Kasumi-1 (cell line): Measurements from ENCODE around the gene MLPH.

Source experiments
- DNase-seq, 2 experiments: peaks; one replicate each; lab custom pipeline; 2025; lab: John Stamatoyannopoulos, UW

Gene MLPH

GRCh38 chr2:237500681-237501424, 13.8 kb downstream of the MLPH start:
- peak; percentile 4 to 27 for DNase-seq

GRCh38 chr2:237501892-237502513, 15.0 kb downstream of the MLPH start:
- no peak for DNase-seq

- no peak for DNase-seq
Observed at GRCh38 chr2:237503201-237503600, 16.1 kb downstream of the MLPH start.

- DNase-seq, result no peak
Observed at GRCh38 chr2:237505188-237505939, 18.3 kb downstream of the MLPH start.

GRCh38 chr2:237507512-237507911, 20.5 kb downstream of the MLPH start:
- no peak for DNase-seq

- no peak for DNase-seq
Observed at GRCh38 chr2:237508361-237508760, 21.3 kb downstream of the MLPH start.

GRCh38 chr2:237509151-237509550, 22.1 kb downstream of the MLPH start:
- no peak for DNase-seq

- no peak for DNase-seq
Observed at GRCh38 chr2:237509905-237510304, 22.9 kb downstream of the MLPH start.

GRCh38 chr2:237510502-237511217, 23.6 kb downstream of the MLPH start:
- DNase-seq, result no peak

- DNase-seq, result no peak
Observed at GRCh38 chr2:237511433-237511832, 24.4 kb downstream of the MLPH start.

- DNase-seq, result no peak
Observed at GRCh38 chr2:237511885-237512405, 24.9 kb downstream of the MLPH start.

GRCh38 chr2:237512774-237513466, 25.9 kb downstream of the MLPH start:
- peak; percentile 32 to 68 for DNase-seq

GRCh38 chr2:237513693-237514092, 26.6 kb downstream of the MLPH start:
- DNase-seq, result no peak

GRCh38 chr2:237514474-237515130, 27.6 kb downstream of the MLPH start:
- no peak for DNase-seq

- DNase-seq, result no peak
Observed at GRCh38 chr2:237515166-237515565, 28.1 kb downstream of the MLPH start.

GRCh38 chr2:237515621-237516275, 28.7 kb downstream of the MLPH start:
- DNase-seq, result no peak

- DNase-seq, result no peak
Observed at GRCh38 chr2:237517163-237517562, 30.1 kb downstream of the MLPH start.

GRCh38 chr2:237517990-237518389, 30.9 kb downstream of the MLPH start:
- DNase-seq, result no peak

GRCh38 chr2:237519506-237520245, 32.6 kb downstream of the MLPH start:
- DNase-seq, result no peak

GRCh38 chr2:237520290-237520689, 33.2 kb downstream of the MLPH start:
- no peak for DNase-seq
